ENCODE measurements around the gene CBLN3.

DNA sequence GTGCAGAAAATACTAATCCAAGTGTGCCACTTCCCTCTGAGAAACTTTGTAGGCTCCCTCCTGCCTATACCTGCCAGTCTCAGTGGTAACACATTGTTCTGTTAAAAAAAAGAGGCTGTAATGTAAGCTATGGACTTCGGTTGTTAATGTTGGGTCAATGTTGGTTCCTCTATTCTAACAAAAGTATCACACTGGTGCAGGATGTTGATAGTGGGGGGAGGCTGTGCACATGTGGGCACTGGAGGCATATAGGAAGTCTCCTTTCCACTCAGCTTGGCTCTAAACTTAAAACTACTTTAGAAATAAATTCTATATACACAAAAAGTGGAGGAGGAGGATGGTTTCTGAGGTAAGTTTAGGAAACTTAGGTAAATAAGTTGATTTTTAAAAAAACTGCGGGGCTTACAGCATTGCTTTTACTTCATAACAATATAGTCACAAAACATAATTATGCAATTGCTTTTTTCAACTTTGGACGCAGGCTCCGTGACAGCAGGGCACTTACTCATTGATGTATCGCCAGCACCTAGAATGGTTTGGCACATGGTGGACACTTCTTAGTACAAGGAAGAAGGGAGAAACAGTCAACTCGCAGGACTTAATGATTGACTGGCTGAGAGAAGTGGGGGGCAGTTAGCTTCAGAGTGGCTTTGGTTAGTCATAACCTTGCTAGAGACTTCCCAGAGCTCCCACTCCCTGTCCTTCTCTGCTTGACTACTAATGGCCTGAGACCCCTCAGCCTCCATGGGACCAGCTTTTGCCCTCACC is 38.6 kb downstream of the CBLN3 start:
- TF ChIP-seq POLR2A (IDR thresholded peaks at IDR 0.05) = no peak
- no peak for TF ChIP-seq POLR2AphosphoS5 (IDR thresholded peaks at IDR 0.05)
- TF ChIP-seq, protein P1, sequence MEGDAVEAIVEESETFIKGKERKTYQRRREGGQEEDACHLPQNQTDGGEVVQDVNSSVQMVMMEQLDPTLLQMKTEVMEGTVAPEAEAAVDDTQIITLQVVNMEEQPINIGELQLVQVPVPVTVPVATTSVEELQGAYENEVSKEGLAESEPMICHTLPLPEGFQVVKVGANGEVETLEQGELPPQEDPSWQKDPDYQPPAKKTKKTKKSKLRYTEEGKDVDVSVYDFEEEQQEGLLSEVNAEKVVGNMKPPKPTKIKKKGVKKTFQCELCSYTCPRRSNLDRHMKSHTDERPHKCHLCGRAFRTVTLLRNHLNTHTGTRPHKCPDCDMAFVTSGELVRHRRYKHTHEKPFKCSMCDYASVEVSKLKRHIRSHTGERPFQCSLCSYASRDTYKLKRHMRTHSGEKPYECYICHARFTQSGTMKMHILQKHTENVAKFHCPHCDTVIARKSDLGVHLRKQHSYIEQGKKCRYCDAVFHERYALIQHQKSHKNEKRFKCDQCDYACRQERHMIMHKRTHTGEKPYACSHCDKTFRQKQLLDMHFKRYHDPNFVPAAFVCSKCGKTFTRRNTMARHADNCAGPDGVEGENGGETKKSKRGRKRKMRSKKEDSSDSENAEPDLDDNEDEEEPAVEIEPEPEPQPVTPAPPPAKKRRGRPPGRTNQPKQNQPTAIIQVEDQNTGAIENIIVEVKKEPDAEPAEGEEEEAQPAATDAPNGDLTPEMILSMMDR (IDR thresholded peaks at IDR 0.05) = no peak
- no peak for TF ChIP-seq EP300 (IDR thresholded peaks at IDR 0.05)

Measured in stomach (tissue), 4 donors.